Placental epithelial cell (primary cell): ENCODE results near the gene FUCA2. TPM values are rescaled to one million over a fixed set of nuclear protein-coding genes. Genes with fewer than 3 reads are reported as not detected.

Experiments
- small RNA-seq: library from RNA; depleted of rRNA; stranded (forward); fragments of <200 nt; gene quantifications from one replicate; pipeline ENCODE3, GENCODE V24; 2012
- total RNA-seq: library from RNA; depleted of rRNA; stranded (reverse); fragments of >200 nt; gene quantifications from 2 replicates; pipeline ENCODE4 v1.2.3, GENCODE V29; 2012

The FUCA2 gene, protein sequence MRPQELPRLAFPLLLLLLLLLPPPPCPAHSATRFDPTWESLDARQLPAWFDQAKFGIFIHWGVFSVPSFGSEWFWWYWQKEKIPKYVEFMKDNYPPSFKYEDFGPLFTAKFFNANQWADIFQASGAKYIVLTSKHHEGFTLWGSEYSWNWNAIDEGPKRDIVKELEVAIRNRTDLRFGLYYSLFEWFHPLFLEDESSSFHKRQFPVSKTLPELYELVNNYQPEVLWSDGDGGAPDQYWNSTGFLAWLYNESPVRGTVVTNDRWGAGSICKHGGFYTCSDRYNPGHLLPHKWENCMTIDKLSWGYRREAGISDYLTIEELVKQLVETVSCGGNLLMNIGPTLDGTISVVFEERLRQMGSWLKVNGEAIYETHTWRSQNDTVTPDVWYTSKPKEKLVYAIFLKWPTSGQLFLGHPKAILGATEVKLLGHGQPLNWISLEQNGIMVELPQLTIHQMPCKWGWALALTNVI
- 25.9 and 52.1 TPM in 2 replicates for total RNA-seq

DNA sequence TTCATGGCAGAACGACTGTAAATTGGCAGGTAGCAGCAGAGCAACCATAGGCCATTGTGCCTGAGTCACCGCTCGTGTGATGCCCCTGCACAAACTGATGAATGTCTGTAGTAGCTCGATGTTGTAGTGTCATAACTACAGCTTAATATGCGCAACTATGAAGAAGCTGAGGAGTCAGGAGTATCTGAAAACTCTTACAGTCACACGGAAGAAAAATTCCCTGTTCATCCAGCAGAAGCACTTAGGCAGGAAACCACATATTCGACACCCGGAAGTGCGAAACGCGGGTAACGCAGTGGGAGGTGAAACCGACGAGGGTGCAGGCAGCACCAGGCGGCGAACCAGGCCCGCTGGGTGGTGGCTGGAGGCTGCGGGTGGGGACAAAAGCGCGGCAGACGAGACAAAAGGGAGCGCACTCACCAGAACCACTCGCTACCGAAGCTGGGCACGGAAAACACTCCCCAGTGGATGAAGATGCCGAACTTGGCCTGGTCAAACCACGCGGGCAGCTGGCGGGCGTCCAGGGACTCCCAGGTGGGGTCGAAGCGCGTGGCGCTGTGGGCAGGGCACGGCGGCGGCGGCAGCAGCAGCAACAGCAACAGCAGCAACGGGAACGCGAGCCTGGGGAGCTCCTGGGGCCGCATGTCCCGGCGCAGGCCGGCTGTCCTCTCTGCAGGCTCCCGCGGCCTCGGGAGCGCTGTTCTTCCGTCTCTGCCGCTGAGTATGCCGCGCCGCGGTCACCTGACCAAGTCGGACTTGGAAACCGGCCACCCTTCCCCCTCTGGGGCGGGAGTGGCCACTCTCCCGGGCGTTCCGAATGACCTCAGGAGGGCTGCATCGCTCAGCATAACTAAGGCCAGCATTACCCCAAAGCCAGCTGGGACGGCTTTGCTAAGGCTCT lies at the start of gene FUCA2:
Gene FUCA2, minus strand, starts transcription at position 730 of the 901 bp plus-strand sequence. Its CDS starts 86 bp downstream, at position 644.

GRCh38 chr6:143450453-143451371 lies 60.8 kb downstream of the FUCA2 start, which contains the start of the genes ADAT2 and PEX3:
Gene ADAT2, minus strand, starts transcription at chr6:143450695. Its CDS starts 37 bp downstream, at chr6:143450658.
Gene PEX3, plus strand, starts transcription at chr6:143450805. Its CDS starts 238 bp downstream, at chr6:143451043.

Small RNA genes lying within 50 kb of the gene (small RNA-seq; reads per million reads assigned to genes)
- 0.75 reads per million, percentile 45 among the genes with 10 or more reads in this experiment for gene RNA5SP221

Other genes with a start within 250 kb of the FUCA2 start
- 0.79 and 3.0 TPM in 2 replicates for gene ADAT2, start 61.0 kb downstream of the FUCA2 start, total RNA-seq
- 15.0 and 21.6 TPM in 2 replicates for gene PEX3, start 60.9 kb downstream of the FUCA2 start, total RNA-seq
- 76.2 and 76.6 TPM in 2 replicates for gene PHACTR2, start 166.2 kb upstream of the FUCA2 start, total RNA-seq